ENCODE data around the gene ZP1. TPM values are rescaled to one million over a fixed set of nuclear protein-coding genes. Genes with fewer than 3 reads are reported as not detected.

Gene ZP1
- total and polyA plus RNA-seq, 8 donors, result 0.43 to 8.6 (median 2.4) TPM; not detected in 4

DNA sequence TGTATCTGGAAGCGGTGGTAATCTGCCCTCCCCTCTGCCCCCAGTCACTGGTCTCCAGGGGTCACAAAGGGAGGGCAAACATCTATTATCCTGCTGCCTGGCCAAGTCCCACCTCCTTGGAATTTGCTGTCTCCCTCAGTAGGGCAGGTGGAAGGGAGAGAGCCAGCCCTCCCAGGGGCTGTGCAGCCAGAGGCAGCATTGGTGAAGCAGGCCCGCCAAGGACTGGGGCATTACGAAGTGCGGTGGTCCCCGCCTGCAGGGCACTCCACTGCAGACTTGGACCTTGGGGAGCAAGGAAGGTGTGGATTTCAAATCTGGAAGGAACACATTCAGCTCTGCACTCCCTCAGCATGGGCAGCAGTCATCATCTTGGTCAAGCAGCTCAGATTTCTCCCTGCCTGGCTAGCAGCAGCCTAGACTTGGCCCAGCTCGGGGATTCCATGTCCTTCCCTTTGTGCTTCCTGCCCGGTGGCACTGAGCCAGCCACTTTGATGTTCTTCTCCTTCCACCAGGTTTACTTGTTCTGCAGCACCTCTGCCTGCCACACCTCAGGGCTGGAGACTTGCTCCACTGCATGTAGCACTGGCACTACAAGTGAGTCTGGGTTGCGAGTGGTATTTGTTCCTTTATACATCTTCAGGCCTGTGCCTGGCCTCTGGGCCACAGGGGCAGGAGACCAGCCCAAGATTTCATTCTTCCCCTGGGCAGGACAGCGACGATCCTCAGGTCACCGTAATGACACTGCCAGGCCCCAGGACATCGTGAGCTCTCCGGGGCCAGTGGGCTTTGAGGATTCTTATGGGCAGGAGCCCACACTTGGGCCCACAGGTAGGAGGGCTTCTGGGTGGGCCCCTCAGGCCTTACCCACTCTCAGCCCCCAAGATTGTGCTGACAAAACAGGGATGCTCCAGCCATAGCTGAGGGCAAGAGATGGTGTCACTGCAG is 7.4 kb downstream of the ZP1 start:
- no peaks in the 10 kb centered on the region for H3K9me3 ChIP-seq
- peaks cover 0 to 10% (median 8%) of the 10 kb centered on the region in 4 donors for H3K36me3 ChIP-seq
- DNase-seq, result peak in 1 of 2 donors; percentile 26
- peaks cover 0 to 19% (median 12%) of the 10 kb centered on the region in 4 donors for H3K4me1 ChIP-seq
- TF ChIP-seq POLR2A (IDR thresholded peaks at IDR 0.05), result no peak
- no peak for TF ChIP-seq POLR2AphosphoS5 (IDR thresholded peaks at IDR 0.05)
- no peak for TF ChIP-seq EP300 (IDR thresholded peaks at IDR 0.05)
- TF ChIP-seq, protein P1, sequence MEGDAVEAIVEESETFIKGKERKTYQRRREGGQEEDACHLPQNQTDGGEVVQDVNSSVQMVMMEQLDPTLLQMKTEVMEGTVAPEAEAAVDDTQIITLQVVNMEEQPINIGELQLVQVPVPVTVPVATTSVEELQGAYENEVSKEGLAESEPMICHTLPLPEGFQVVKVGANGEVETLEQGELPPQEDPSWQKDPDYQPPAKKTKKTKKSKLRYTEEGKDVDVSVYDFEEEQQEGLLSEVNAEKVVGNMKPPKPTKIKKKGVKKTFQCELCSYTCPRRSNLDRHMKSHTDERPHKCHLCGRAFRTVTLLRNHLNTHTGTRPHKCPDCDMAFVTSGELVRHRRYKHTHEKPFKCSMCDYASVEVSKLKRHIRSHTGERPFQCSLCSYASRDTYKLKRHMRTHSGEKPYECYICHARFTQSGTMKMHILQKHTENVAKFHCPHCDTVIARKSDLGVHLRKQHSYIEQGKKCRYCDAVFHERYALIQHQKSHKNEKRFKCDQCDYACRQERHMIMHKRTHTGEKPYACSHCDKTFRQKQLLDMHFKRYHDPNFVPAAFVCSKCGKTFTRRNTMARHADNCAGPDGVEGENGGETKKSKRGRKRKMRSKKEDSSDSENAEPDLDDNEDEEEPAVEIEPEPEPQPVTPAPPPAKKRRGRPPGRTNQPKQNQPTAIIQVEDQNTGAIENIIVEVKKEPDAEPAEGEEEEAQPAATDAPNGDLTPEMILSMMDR (IDR thresholded peaks at IDR 0.05), result no peak
- no peaks in the 10 kb centered on the region for H3K27me3 ChIP-seq
- WGBS, 5 donors, result 88 to 91% (median 90%) methylated on average over 12 to 13 of the region's 13 CpGs
- no peak overlapping the region for H3K4me3 ChIP-seq
- H3K27ac ChIP-seq, result no peak overlapping the region
- intact Hi-C loops (cut with DNase I; ENCODE audit: low total_unique reads), result no loop called here

DNA sequence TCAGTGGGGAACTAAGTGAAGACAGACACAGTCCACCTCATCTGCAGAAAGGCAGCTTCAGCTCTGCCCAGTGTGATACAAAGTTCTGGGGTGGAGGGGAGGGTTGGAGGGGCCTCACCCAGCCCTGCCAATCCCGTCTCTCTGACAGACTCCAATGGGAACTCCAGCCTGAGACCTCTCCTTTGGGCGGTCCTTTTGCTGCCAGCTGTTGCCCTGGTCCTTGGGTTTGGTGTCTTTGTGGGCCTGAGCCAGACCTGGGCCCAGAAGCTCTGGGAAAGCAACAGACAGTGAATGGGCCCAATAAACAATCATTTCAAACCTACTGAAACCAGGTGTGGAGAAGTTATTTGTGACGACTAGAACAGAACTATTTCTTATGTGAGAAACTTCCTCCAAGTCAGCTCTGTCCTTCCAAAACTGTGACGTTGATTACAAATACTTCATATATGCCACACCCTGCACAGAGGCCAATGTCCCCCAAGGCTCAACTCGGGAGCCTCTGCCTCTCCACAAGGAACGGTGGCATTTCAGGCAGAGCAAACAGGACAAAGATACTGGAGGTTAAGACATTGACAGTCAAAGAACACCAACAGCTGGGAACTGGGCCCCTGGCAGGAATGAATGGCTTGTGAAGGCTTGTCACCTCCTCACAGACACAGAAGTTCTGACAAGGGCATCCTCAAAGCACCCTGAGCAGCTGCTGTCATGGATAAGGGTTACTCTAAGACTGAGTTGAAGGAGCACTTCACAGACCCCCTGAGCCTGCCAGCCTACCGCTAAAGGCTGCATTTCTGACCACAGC is 8.2 kb downstream of the ZP1 start:
- Histone ChIP-seq H3K27ac (peak overlapping the region in 1 of 5 donors; percentile 21), H3K9me3 (no peaks in the 10 kb centered on the region), H3K27me3 (no peaks in the 10 kb centered on the region), H3K36me3 (peaks cover 0 to 15% (median 12%) of the 10 kb centered on the region in 4 donors), H3K4me3 (no peak overlapping the region), H3K4me1 (peaks cover under 1 to 28% (median 16%) of the 10 kb centered on the region in 4 donors)
- DNase-seq, result no peak
- intact Hi-C loops (cut with DNase I; ENCODE audit: low total_unique reads), result no loop called here
- TF ChIP-seq POLR2A (IDR thresholded peaks at IDR 0.05) (no peak), EP300 (IDR thresholded peaks at IDR 0.05) (no peak), POLR2AphosphoS5 (IDR thresholded peaks at IDR 0.05) (no peak)
- TF ChIP-seq, protein P1 (IDR thresholded peaks at IDR 0.05), result no peak
- 66 to 82% (median 75%) methylated on average over 6 to 7 of the region's 7 CpGs for WGBS, 5 donors

DNA sequence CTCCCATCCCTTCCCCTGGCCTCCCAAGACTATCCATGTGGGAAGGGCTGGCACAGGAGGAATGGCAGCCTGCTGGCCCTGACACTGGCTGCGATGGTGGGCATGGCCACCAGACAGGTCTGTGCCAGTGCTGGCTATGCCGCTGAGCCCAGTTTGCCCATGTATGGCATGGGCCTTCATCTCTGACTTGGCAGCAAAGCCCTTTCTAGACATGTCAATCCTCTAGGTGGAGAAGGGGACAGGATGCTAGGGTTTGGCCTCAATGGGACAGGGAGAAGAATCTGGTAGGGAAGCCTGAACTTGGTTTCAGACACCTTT is 8.8 kb downstream of the ZP1 start:
- 95 to 100% (median 100%) methylated on average over 1 to 2 of the region's 2 CpGs for WGBS, 5 donors
- no peaks in the 10 kb centered on the region for H3K27me3 ChIP-seq
- TF ChIP-seq EP300 (IDR thresholded peaks at IDR 0.05) (no peak), POLR2A (IDR thresholded peaks at IDR 0.05) (no peak)
- TF ChIP-seq, protein P1 (IDR thresholded peaks at IDR 0.05), result no peak
- H3K4me3 ChIP-seq, result no peak overlapping the region
- no peaks in the 10 kb centered on the region for H3K9me3 ChIP-seq
- H3K36me3 ChIP-seq, result peaks cover 0 to 20% (median 15%) of the 10 kb centered on the region in 4 donors
- peak overlapping the region in 1 of 5 donors; percentile 21 for H3K27ac ChIP-seq
- intact Hi-C loops (cut with DNase I; ENCODE audit: low total_unique reads), result no loop called here
- no peak for DNase-seq
- H3K4me1 ChIP-seq, result peaks cover 4 to 33% (median 19%) of the 10 kb centered on the region in 4 donors

Data from stomach (tissue), 9 donors.